GM19397 (cell line): Measurements from ENCODE around the gene ANKRD65.
"Not testable (repeated sequence)": the region's sequence is repeated elsewhere in the genome, so short reads cannot be mapped to it uniquely, and the experiment has no call there.

Experiments
- ATAC-seq: cut with Tn5 transposase; IDR thresholded peaks from one replicate; pipeline ENCODE4 v1.9.1; 2021; ENCODE audit warnings: mild to moderate bottlenecking, moderate library complexity; ENCODE audit not compliant: unreplicated experiment

Gene ANKRD65

GRCh38 chr1:1373815-1374588 lies 47.1 kb downstream of the ANKRD65 start:
- ATAC-seq = no peak

- no peak for ATAC-seq
Observed at GRCh38 chr1:1373051-1373814, 47.8 kb downstream of the ANKRD65 start.

- ATAC-seq = no peak
Observed at GRCh38 chr1:1371746-1372711, 49.0 kb downstream of the ANKRD65 start.

- ATAC-seq = no peak
Observed at GRCh38 chr1:1371364-1371745, 49.7 kb downstream of the ANKRD65 start.

GRCh38 chr1:1370771-1371300 lies 50.2 kb downstream of the ANKRD65 start:
- ATAC-seq = no peak

GRCh38 chr1:1370094-1370493 lies 51.0 kb downstream of the ANKRD65 start:
- not testable (repeated sequence) for ATAC-seq
